ENCODE data around the gene TRIM63. TPM values are rescaled to one million over a fixed set of nuclear protein-coding genes. Genes with fewer than 3 reads are reported as not detected.

Gene TRIM63
- total RNA-seq, 1 donor from 2014 or later: not detected

GRCh38 chr1:26023009-26023408, 44.4 kb downstream of the TRIM63 start:
- Histone ChIP-seq H3K9me3 (no peaks in the 10 kb centered on the region), H3K4me3 (no peak overlapping the region), H3K4me1 (peaks cover 9% of the 10 kb centered on the region), H3K27ac (no peak overlapping the region), H3K27me3 (no peaks in the 10 kb centered on the region), H3K36me3 (no peaks in the 10 kb centered on the region)
- intact Hi-C loops (cut with DNase I): no loop called here
- TF ChIP-seq POLR2AphosphoS5 (IDR thresholded peaks at IDR 0.05; ENCODE audit: insufficient read depth in 1 of 2, low read depth in 1 of 2): no peak
- TF ChIP-seq CTCF (IDR thresholded peaks at IDR 0.05): no peak
- no peak for TF ChIP-seq POLR2A (IDR thresholded peaks at IDR 0.05)
- DNase-seq (ENCODE audit: extremely low spot score in 2 of 2): no peak

- Histone ChIP-seq H3K4me1 (peaks cover 9% of the 10 kb centered on the region), H3K4me3 (no peak overlapping the region), H3K27me3 (no peaks in the 10 kb centered on the region), H3K27ac (peak overlapping the region; percentile 7), H3K9me3 (no peaks in the 10 kb centered on the region), H3K36me3 (no peaks in the 10 kb centered on the region)
- TF ChIP-seq POLR2AphosphoS5 (IDR thresholded peaks at IDR 0.05; ENCODE audit: insufficient read depth in 1 of 2, low read depth in 1 of 2) (no peak), POLR2A (IDR thresholded peaks at IDR 0.05) (no peak), CTCF (IDR thresholded peaks at IDR 0.05) (no peak)
- no peak for DNase-seq (ENCODE audit: extremely low spot score in 2 of 2)
- intact Hi-C loops (cut with DNase I): no loop called here
Measured at GRCh38 chr1:26022404-26022779, 45.0 kb downstream of the TRIM63 start.

- Histone ChIP-seq H3K27me3 (no peaks in the 10 kb centered on the region), H3K9me3 (no peaks in the 10 kb centered on the region), H3K36me3 (no peaks in the 10 kb centered on the region), H3K4me1 (peaks cover 9% of the 10 kb centered on the region), H3K27ac (peak within 1 kb of the TSS; percentile 7), H3K4me3 (peak within 1 kb of the TSS; percentile 27 to 36)
- TF ChIP-seq POLR2A (IDR thresholded peaks at IDR 0.05) (no peak), POLR2AphosphoS5 (IDR thresholded peaks at IDR 0.05; ENCODE audit: insufficient read depth in 1 of 2, low read depth in 1 of 2) (no peak), CTCF (IDR thresholded peaks at IDR 0.05) (no peak)
- intact Hi-C loops (cut with DNase I): no loop called here
- no peak for DNase-seq (ENCODE audit: extremely low spot score in 2 of 2)
Measured at GRCh38 chr1:26021647-26022403, 45.6 kb downstream of the TRIM63 start, which contains the start of gene EXTL1. TSS of gene EXTL1 (plus strand) at chr1:26021775. CDS start at chr1:26022647, 872 bp downstream.

GRCh38 chr1:26020941-26021646, 46.3 kb downstream of the TRIM63 start:
- no peak overlapping the region for H3K27ac ChIP-seq
- peak overlapping the region in 1 of 2 donors; percentile 27 for H3K4me3 ChIP-seq
- no peaks in the 10 kb centered on the region for H3K27me3 ChIP-seq
- TF ChIP-seq POLR2AphosphoS5 (IDR thresholded peaks at IDR 0.05; ENCODE audit: insufficient read depth in 1 of 2, low read depth in 1 of 2): no peak
- TF ChIP-seq POLR2A (IDR thresholded peaks at IDR 0.05): no peak
- no peak for TF ChIP-seq CTCF (IDR thresholded peaks at IDR 0.05)
- intact Hi-C loops (cut with DNase I): no loop called here
- H3K4me1 ChIP-seq: peaks cover 9% of the 10 kb centered on the region
- no peaks in the 10 kb centered on the region for H3K36me3 ChIP-seq
- no peak for DNase-seq (ENCODE audit: extremely low spot score in 2 of 2)
- no peaks in the 10 kb centered on the region for H3K9me3 ChIP-seq

GRCh38 chr1:26020330-26020768, 47.1 kb downstream of the TRIM63 start:
- H3K27me3 ChIP-seq: no peaks in the 10 kb centered on the region
- no peaks in the 10 kb centered on the region for H3K9me3 ChIP-seq
- H3K27ac ChIP-seq: no peak overlapping the region
- intact Hi-C loops (cut with DNase I): no loop called here
- peaks cover 9% of the 10 kb centered on the region for H3K4me1 ChIP-seq
- no peak for DNase-seq (ENCODE audit: extremely low spot score in 2 of 2)
- H3K36me3 ChIP-seq: no peaks in the 10 kb centered on the region
- H3K4me3 ChIP-seq: no peak overlapping the region
- no peak for TF ChIP-seq POLR2AphosphoS5 (IDR thresholded peaks at IDR 0.05; ENCODE audit: insufficient read depth in 1 of 2, low read depth in 1 of 2)
- no peak for TF ChIP-seq CTCF (IDR thresholded peaks at IDR 0.05)
- TF ChIP-seq POLR2A (IDR thresholded peaks at IDR 0.05): no peak
